NCI-H446 treated with DMSO at 0.1 percent for 48 hours (cell line): ENCODE measurements around the gene SERHL2.
A peak's percentile ranks its signal among the peaks of the same experiment; 100 is the strongest.
"Not testable (repeated sequence)": the region's sequence is repeated elsewhere in the genome, so short reads cannot be mapped to it uniquely, and the experiment has no call there.

Source experiments
- DNase-seq: peaks from one replicate; lab custom pipeline; 2025; lab: John Stamatoyannopoulos, UW

The SERHL2 gene

GRCh38 chr22:42607641-42608040, 53.9 kb downstream of the SERHL2 start:
- not testable (repeated sequence) for DNase-seq

- no peak for DNase-seq
These were observed 54.5 kb downstream of the SERHL2 start for GRCh38 chr22:42608136-42608822.

GRCh38 chr22:42608823-42609361, 55.1 kb downstream of the SERHL2 start:
- DNase-seq: peak; percentile 33

GRCh38 chr22:42610186-42610585, 56.4 kb downstream of the SERHL2 start:
- no peak for DNase-seq

- no peak for DNase-seq
These were observed 57.3 kb downstream of the SERHL2 start for GRCh38 chr22:42611051-42611450.

- no peak for DNase-seq
These were observed 58.6 kb downstream of the SERHL2 start for GRCh38 chr22:42612336-42612735.

- no peak for DNase-seq
These were observed 60.1 kb downstream of the SERHL2 start for GRCh38 chr22:42613872-42614301.

GRCh38 chr22:42614312-42615091, 60.7 kb downstream of the SERHL2 start, which contains the start of gene POLDIP3:
Gene POLDIP3 (minus strand): TSS chr22:42614883. CDS start chr22:42614857, 26 bp downstream.
- peak; percentile 94 for DNase-seq

- peak; percentile 99 for DNase-seq
These were observed 61.5 kb downstream of the SERHL2 start for GRCh38 chr22:42615092-42615859.

GRCh38 chr22:42615860-42616175, 62.1 kb downstream of the SERHL2 start:
- not testable (repeated sequence) for DNase-seq

- DNase-seq: no peak
These were observed 63.6 kb downstream of the SERHL2 start for GRCh38 chr22:42617155-42617983.

GRCh38 chr22:42619261-42620063, 65.7 kb downstream of the SERHL2 start:
- DNase-seq: no peak

- DNase-seq: no peak
These were observed 66.3 kb downstream of the SERHL2 start for GRCh38 chr22:42620084-42620483.

GRCh38 chr22:42621505-42622002, 67.8 kb downstream of the SERHL2 start:
- DNase-seq: peak; percentile 3

GRCh38 chr22:42622061-42622710, 68.4 kb downstream of the SERHL2 start:
- DNase-seq: no peak

GRCh38 chr22:42623301-42623751, 69.6 kb downstream of the SERHL2 start:
- DNase-seq: no peak
